HEK293 (cell line): ENCODE data around the gene POFUT2.

Experiments used
- CTCF ChIA-PET: fragments of 350-600 bp; formaldehyde crosslinking; extraction: SDS; loops from one replicate; lab custom pipeline; 2021; ENCODE audit warnings: antibody characterized with exemption; lab: Yijun Ruan, JAX
- POLR2A ChIA-PET: fragments of 300-600 bp; formaldehyde crosslinking; extraction: SDS; loops from one replicate; lab custom pipeline; 2020; ENCODE audit warnings: antibody characterized with exemption, inconsistent platforms; lab: Yijun Ruan, JAX
- H3K27ac ChIP-seq: fragments of 200-500 bp; sonication (Bioruptor generic); 2 replicates; pipeline ENCODE4 v1.5.1; 2014; ENCODE audit warnings: low read depth, low read length, control low read depth, inconsistent platforms; ENCODE audit errors: extremely low read depth
- H3K36me3 ChIP-seq, 2 experiments: fragments of 200-500 bp in 1 of 2; sonication (Bioruptor generic) in 1 of 2; 1 replicate in 1 of 2; 2 replicates in 1 of 2; pipeline ENCODE4 v1.5.1; 2014 to 2017; ENCODE audit warnings: inconsistent platforms in 2 of 2, low read length in 2 of 2; ENCODE audit not compliant: control insufficient read depth in 2 of 2, insufficient read depth in 1 of 2
- H3K4me1 ChIP-seq: fragments of 200-500 bp; sonication (Bioruptor generic); 2 replicates; pipeline ENCODE4 v1.5.1; 2014; ENCODE audit warnings: mild to moderate bottlenecking, low read length, inconsistent platforms; ENCODE audit not compliant: control insufficient read depth, insufficient read depth
- H3K4me3 ChIP-seq: 2 replicates; pipeline ENCODE4 v1.5.1; 2011; ENCODE audit warnings: low read depth, mild to moderate bottlenecking, control low read depth, low read length, moderate library complexity
- H3K9me3 ChIP-seq: fragments of 200-500 bp; sonication (Bioruptor generic); 2 replicates; pipeline ENCODE4 v1.5.1; 2014; ENCODE audit warnings: low read depth, low read length, inconsistent platforms; ENCODE audit not compliant: control insufficient read depth, insufficient read depth
- GLI2 ChIP-seq: fragments of 450-650 bp; formaldehyde crosslinking; IDR thresholded peaks from 2 replicates; pipeline ENCODE4; 2017; ENCODE audit warnings: missing biosample characterization, missing genetic modification characterization, low read depth, borderline replicate concordance
- GLI4 ChIP-seq: fragments of 450-650 bp; formaldehyde crosslinking; IDR thresholded peaks from 2 replicates; pipeline ENCODE4 v1.5.1; 2016; ENCODE audit warnings: missing biosample characterization, missing genetic modification characterization
- HOXC10 ChIP-seq: sonication (generic); formaldehyde crosslinking; IDR thresholded peaks from 2 replicates; pipeline ENCODE4 v1.8.1; 2023; ENCODE audit warnings: mild to moderate bottlenecking, missing genetic modification reagents
- IKZF3 ChIP-seq: fragments of 450-650 bp; IDR thresholded peaks from 2 replicates; pipeline ENCODE4 v1.5.0; 2018; ENCODE audit warnings: missing biosample characterization, mild to moderate bottlenecking, missing genetic modification characterization, moderate library complexity
- KLF10 ChIP-seq: fragments of 450-650 bp; IDR thresholded peaks from 2 replicates; pipeline ENCODE4 v1.5.1; 2018; ENCODE audit warnings: missing biosample characterization, mild to moderate bottlenecking, missing genetic modification characterization
- SP7 ChIP-seq: fragments of 450-650 bp; formaldehyde crosslinking; IDR thresholded peaks from 2 replicates; pipeline ENCODE4 v1.5.1; 2016; ENCODE audit warnings: missing biosample characterization, missing genetic modification characterization
- ZNF132 ChIP-seq: fragments of 450-650 bp; formaldehyde crosslinking; IDR thresholded peaks from 2 replicates; pipeline ENCODE4 v1.5.1; 2017; ENCODE audit warnings: missing biosample characterization, missing genetic modification characterization, borderline replicate concordance
- ZNF140 ChIP-seq: fragments of 450-650 bp; formaldehyde crosslinking; IDR thresholded peaks from 2 replicates; pipeline ENCODE4 v1.5.1; 2016; ENCODE audit warnings: missing biosample characterization, missing genetic modification characterization
- ZNF202 ChIP-seq: fragments of 450-650 bp; formaldehyde crosslinking; IDR thresholded peaks from 2 replicates; pipeline ENCODE4 v1.5.1; 2016; ENCODE audit warnings: missing biosample characterization, missing genetic modification characterization, borderline replicate concordance
- ZNF24 ChIP-seq: fragments of 450-650 bp; formaldehyde crosslinking; IDR thresholded peaks from 2 replicates; pipeline ENCODE4 v1.5.1; 2016; ENCODE audit warnings: missing biosample characterization, missing genetic modification characterization
- ZNF324 ChIP-seq: fragments of 450-650 bp; formaldehyde crosslinking; IDR thresholded peaks from 2 replicates; pipeline ENCODE4 v1.5.1; 2016; ENCODE audit warnings: missing biosample characterization, missing genetic modification characterization
- ZNF398 ChIP-seq: fragments of 450-650 bp; formaldehyde crosslinking; IDR thresholded peaks from 2 replicates; pipeline ENCODE4 v1.5.1; 2017; ENCODE audit warnings: missing biosample characterization, missing genetic modification characterization
- ZNF555 ChIP-seq: fragments of 450-650 bp; formaldehyde crosslinking; conservative IDR thresholded peaks from 2 replicates; pipeline ENCODE4 v1.5.1; 2017; ENCODE audit warnings: missing biosample characterization, mild to moderate bottlenecking, missing genetic modification characterization, inconsistent platforms
- ZNF623 ChIP-seq: fragments of 450-650 bp; formaldehyde crosslinking; IDR thresholded peaks from 2 replicates; pipeline ENCODE4 v1.5.1; 2016; ENCODE audit warnings: missing biosample characterization, missing genetic modification characterization
- ZNF677 ChIP-seq: fragments of 450-650 bp; IDR thresholded peaks from 2 replicates; pipeline ENCODE4 v1.5.0; 2018; ENCODE audit warnings: missing biosample characterization, mild to moderate bottlenecking, missing genetic modification characterization, moderate library complexity
- ZNF747 ChIP-seq: fragments of 450-650 bp; formaldehyde crosslinking; IDR thresholded peaks from 2 replicates; pipeline ENCODE4 v1.5.1; 2016; ENCODE audit warnings: missing biosample characterization, missing genetic modification characterization
- ZNF830 ChIP-seq: fragments of 450-650 bp; IDR thresholded peaks from 2 replicates; pipeline ENCODE4 v1.5.0; 2018; ENCODE audit warnings: missing biosample characterization, missing genetic modification characterization, low read depth, mild to moderate bottlenecking, moderate library complexity
- TF ChIP-seq, protein P1 (sequence below): fragments of 450-650 bp; formaldehyde crosslinking; IDR thresholded peaks from 2 replicates; pipeline ENCODE4 v1.5.1; 2016; ENCODE audit warnings: missing biosample characterization, missing genetic modification characterization

The POFUT2 gene

DNA sequence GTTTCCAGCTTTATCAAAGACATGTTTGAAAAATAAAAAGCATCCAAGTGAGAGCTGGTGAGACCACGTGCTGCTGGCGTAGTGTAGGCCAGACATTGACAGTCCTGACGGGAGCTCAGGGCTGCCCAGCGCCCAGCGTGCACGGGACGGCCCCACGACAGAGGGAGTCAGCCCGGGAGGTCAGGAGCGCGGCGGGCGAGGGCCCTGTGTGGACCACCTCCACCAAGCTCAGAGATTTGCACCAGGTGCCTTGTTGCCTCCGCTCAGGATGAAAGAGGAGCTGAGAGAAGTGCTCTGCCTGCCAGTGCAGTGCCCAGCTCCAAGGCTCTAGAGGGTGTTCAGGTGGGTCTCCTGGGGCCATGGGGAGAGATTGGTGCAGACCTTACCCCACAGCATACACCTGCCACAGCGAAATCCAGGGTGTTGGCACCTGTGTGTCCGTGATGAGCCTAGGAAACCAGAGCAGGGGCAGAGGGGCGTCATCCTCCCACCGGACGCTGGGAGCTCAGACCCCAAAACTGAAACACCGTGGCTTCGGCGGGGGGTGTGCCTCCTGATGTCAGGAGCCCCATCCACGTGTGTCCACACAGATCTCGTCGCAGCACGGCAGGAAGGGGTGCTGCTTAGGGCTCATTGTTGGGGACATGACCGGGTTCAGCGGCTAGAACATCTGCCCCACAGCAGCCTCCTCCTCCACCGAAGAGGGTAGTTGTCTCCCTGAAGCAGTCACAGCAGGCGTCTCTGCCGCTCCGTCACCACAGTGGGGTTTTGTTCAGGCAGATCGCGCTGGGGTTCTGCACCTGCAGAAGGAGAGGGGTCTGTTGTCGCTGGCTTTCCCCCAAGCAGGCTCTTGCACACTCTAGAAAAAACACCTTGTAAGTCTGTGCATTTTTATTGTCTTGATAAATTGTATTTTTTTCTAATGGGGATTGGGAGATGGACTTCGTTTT, 64.2 kb downstream of the POFUT2 start:
- Histone ChIP-seq H3K4me3 (no peak overlapping the region), H3K9me3 (no peaks in the 10 kb centered on the region), H3K27ac (no peak overlapping the region), H3K36me3 (peaks cover 0 to 6% of the 10 kb centered on the region in 2 experiments; a peak in 1 of 3 replicates), H3K4me1 (no peaks in the 10 kb centered on the region)
- POLR2A ChIA-PET, result no interaction called here
- TF ChIP-seq SP7, result no peak
- CTCF ChIA-PET, result interaction anchor here (0.6 to 0.9 kb wide), 2 partner anchors 86 to 331 kb away, joined by 3 to 5 read pairs; no protein-coding TSS in a partner anchor

- TF ChIP-seq, protein P1, sequence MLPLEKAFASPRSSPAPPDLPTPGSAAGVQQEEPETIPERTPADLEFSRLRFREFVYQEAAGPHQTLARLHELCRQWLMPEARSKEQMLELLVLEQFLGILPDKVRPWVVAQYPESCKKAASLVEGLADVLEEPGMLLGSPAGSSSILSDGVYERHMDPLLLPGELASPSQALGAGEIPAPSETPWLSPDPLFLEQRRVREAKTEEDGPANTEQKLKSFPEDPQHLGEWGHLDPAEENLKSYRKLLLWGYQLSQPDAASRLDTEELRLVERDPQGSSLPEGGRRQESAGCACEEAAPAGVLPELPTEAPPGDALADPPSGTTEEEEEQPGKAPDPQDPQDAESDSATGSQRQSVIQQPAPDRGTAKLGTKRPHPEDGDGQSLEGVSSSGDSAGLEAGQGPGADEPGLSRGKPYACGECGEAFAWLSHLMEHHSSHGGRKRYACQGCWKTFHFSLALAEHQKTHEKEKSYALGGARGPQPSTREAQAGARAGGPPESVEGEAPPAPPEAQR, result no peak
- no peak for TF ChIP-seq ZNF677 (tag by site-specific recombination)
- TF ChIP-seq ZNF398, result no peak
- no peak for TF ChIP-seq IKZF3 (tag by site-specific recombination)
- no peak for TF ChIP-seq ZNF830 (tag by site-specific recombination)
- TF ChIP-seq ZNF132 (tag by site-specific recombination), result no peak
- TF ChIP-seq ZNF747 (tag by site-specific recombination), result no peak
- no peak for TF ChIP-seq ZNF324 (tag by site-specific recombination)
- no peak for TF ChIP-seq ZNF623 (tag by site-specific recombination)
- no peak for TF ChIP-seq HOXC10 (CRISPR knock-in tag)
- no peak for TF ChIP-seq KLF10
- no peak for TF ChIP-seq ZNF140
- no peak for TF ChIP-seq ZNF555 (tag by site-specific recombination)
- TF ChIP-seq ZNF24 (tag by site-specific recombination), result no peak
- no peak for TF ChIP-seq GLI2 (tag by site-specific recombination)
- no peak for TF ChIP-seq GLI4
- TF ChIP-seq ZNF202, result no peak
- ChIA-PET POLR2A (no interaction called here), CTCF (interaction anchor here (0.5 kb wide), 1 partner anchor 69 kb away, joined by 3 read pairs; no protein-coding TSS in a partner anchor)
These were observed 65.7 kb downstream of the POFUT2 start for GRCh38 chr21:45222001-45222400.

More at GRCh38 chr21:45222001-45222400, 65.7 kb downstream of the POFUT2 start:
- no peak overlapping the region for H3K27ac ChIP-seq
- no peaks in the 10 kb centered on the region for H3K9me3 ChIP-seq
- no peak overlapping the region for H3K4me3 ChIP-seq
- no peaks in the 10 kb centered on the region for H3K4me1 ChIP-seq
- peaks cover 0 to 6% of the 10 kb centered on the region in 2 experiments; a peak in 1 of 3 replicates for H3K36me3 ChIP-seq
